K562 (cell line): Measurements from ENCODE around the gene LACTB. TPM values are rescaled to one million over a fixed set of nuclear protein-coding genes. Genes with fewer than 3 reads are reported as not detected.

Experiments used
- CHD7 ChIP-seq: fragments of 200-600 bp; sonication (generic); IDR thresholded peaks from one replicate; pipeline ENCODE4 v1.6.1; 2012; ENCODE audit warnings: mild to moderate bottlenecking, low read depth, low read length, inconsistent platforms
- DIDO1 ChIP-seq: fragments of 450-650 bp; IDR thresholded peaks from 2 replicates; pipeline ENCODE4 v1.6.1; 2016; ENCODE audit warnings: low read depth, missing biosample characterization, missing genetic modification characterization
- HDGF ChIP-seq: fragments of 450-650 bp; IDR thresholded peaks from 2 replicates; pipeline ENCODE4 v1.6.1; 2016
- HOXB6 ChIP-seq: fragments of 250-450 bp; sonication (Bioruptor Pico); IDR thresholded peaks from 2 replicates; pipeline ENCODE4 v1.5.1; 2022; ENCODE audit warnings: mild to moderate bottlenecking, borderline replicate concordance
- ILF3 ChIP-seq: fragments of 450-650 bp; IDR thresholded peaks from 2 replicates; pipeline ENCODE4 v1.6.1; 2018; ENCODE audit warnings: antibody characterized with exemption, mild to moderate bottlenecking, moderate library complexity, borderline replicate concordance
- KLF1 ChIP-seq: fragments of 450-650 bp; IDR thresholded peaks from 2 replicates; pipeline ENCODE4 v1.6.1; 2016; ENCODE audit warnings: missing genetic modification characterization, missing compliant biosample characterization
- MLLT1 ChIP-seq, 2 experiments: fragments of 450-650 bp; IDR thresholded peaks; 2 replicates each; pipeline ENCODE4 v1.6.1; 2016
- NFE2 ChIP-seq: IDR thresholded peaks from 2 replicates; pipeline ENCODE4 v1.6.1; 2014; ENCODE audit warnings: antibody characterized with exemption, low read depth
- NR4A1 ChIP-seq, 2 experiments: fragments of 250-450 bp in 1 of 2; fragments of 450-650 bp in 1 of 2; sonication (Bioruptor Pico) in 1 of 2; IDR thresholded peaks; 2 replicates each; pipeline versions ENCODE4 v1.4.0 to v1.6.1; 2016 to 2020; ENCODE audit warnings: mild to moderate bottlenecking in 2 of 2, missing compliant biosample characterization in 1 of 2, missing genetic modification characterization in 1 of 2, moderate library complexity in 1 of 2
- RBM39 ChIP-seq: fragments of 200-400 bp; formaldehyde crosslinking; optimal IDR thresholded peaks from 2 replicates; pipeline ENCODE3; 2018; ENCODE audit warnings: low read depth, low read length
- RNF2 ChIP-seq: sonication (generic); IDR thresholded peaks from 2 replicates; pipeline ENCODE4 v1.6.1; 2016
- ZBTB26 ChIP-seq: fragments of 450-650 bp; formaldehyde crosslinking; IDR thresholded peaks from 2 replicates; pipeline ENCODE4 v1.4.0; 2022; ENCODE audit warnings: missing genetic modification characterization
- ZNF184 ChIP-seq: sonication (generic); formaldehyde crosslinking; IDR thresholded peaks from 2 replicates; pipeline ENCODE4 v1.5.0; 2020; ENCODE audit warnings: missing genetic modification reagents
- ZNF23 ChIP-seq: fragments of 250-450 bp; sonication (Bioruptor Pico); IDR thresholded peaks from 2 replicates; pipeline ENCODE4 v1.4.0; 2020; ENCODE audit warnings: mild to moderate bottlenecking
- polyA plus RNA-seq, 8 experiments: library from polyadenylated mRNA; depleted of rRNA in 4 of 8; stranded (reverse) in 5 of 8; unstranded in 3 of 8; fragments of >200 nt; fragmentation: Nextera tagmentation in 2 of 8; fragmentation: Illumina TruSeq in 1 of 8; extraction: Ambion mirVana in 2 of 8; extraction: Trizol in 1 of 8; gene quantifications; 2 replicates each; pipeline versions ENCODE4 v1.2.1 to v1.2.3, GENCODE V29; 2011 to 2014; ENCODE audit warnings: inconsistent platforms in 1 of 8, missing spikeins in 1 of 8
- total RNA-seq, 7 experiments: library from RNA; depleted of rRNA in 6 of 7; stranded (reverse); fragments of >200 nt in 6 of 7; fragmentation: Illumina TruSeq in 2 of 7; extraction: Trizol in 2 of 7; gene quantifications; 2 replicates each; pipeline versions ENCODE4 v1.2.1 to v1.2.3, GENCODE V29; 2011 to 2021; ENCODE audit warnings: low replicate concordance in 1 of 7

Gene LACTB
- total and polyA plus RNA-seq, 9 of the 15 experiments (the other 6 are each of a cell fraction or from before 2014, with no cell fraction given): 3.1 to 15.5 (median 9.8) TPM

- TF ChIP-seq ZBTB26 (no peak), KLF1 (no peak), ILF3 (no peak), ZNF23 (CRISPR knock-in tag) (no peak), MLLT1 (IDR thresholded peaks at IDR 0.05) (no peak), RNF2 (no peak), RBM39 (no peak), CHD7 (no peak), NFE2 (peak; percentile 42), HOXB6 (CRISPR knock-in tag) (no peak), DIDO1 (tag) (no peak), ZNF184 (CRISPR knock-in tag) (no peak), NR4A1 (CRISPR knock-in tag; IDR thresholded peaks at IDR 0.05) (no peak), NR4A1 (tag; IDR thresholded peaks at IDR 0.05) (no peak), HDGF (no peak)
Measured at GRCh38 chr15:63075015-63075983, 46.4 kb upstream of the LACTB start (continued).
